GM18870 (cell line): Measurements from ENCODE around the gene SETD9.

Experiments used
- ATAC-seq: cut with Tn5 transposase; IDR thresholded peaks from one replicate; pipeline ENCODE4 v1.9.1; 2021; ENCODE audit warnings: moderate library complexity; ENCODE audit not compliant: unreplicated experiment

Gene SETD9

GRCh38 chr5:56909294-56910209, at the start of gene SETD9:
Gene SETD9, plus strand, starts transcription at chr5:56909596. Its CDS starts 50 bp downstream, at chr5:56909646.
- ATAC-seq: peak; percentile 85

GRCh38 chr5:56861893-56862485, 47.4 kb upstream of the SETD9 start:
- ATAC-seq: no peak

GRCh38 chr5:56862909-56863308, 46.5 kb upstream of the SETD9 start:
- ATAC-seq: no peak

- ATAC-seq: no peak
These were observed 37.6 kb upstream of the SETD9 start for GRCh38 chr5:56871777-56872176.

- ATAC-seq: no peak
These were observed 36.3 kb upstream of the SETD9 start for GRCh38 chr5:56873056-56873455.

GRCh38 chr5:56876327-56876726, 33.1 kb upstream of the SETD9 start:
- no peak for ATAC-seq

- ATAC-seq: no peak
These were observed 27.8 kb upstream of the SETD9 start for GRCh38 chr5:56881571-56881970.

- ATAC-seq: no peak
These were observed 16.0 kb upstream of the SETD9 start for GRCh38 chr5:56893251-56893951.

- ATAC-seq: no peak
These were observed 12.6 kb upstream of the SETD9 start for GRCh38 chr5:56896763-56897162.

GRCh38 chr5:56898213-56898612, 11.2 kb upstream of the SETD9 start:
- no peak for ATAC-seq

GRCh38 chr5:56900395-56900794, 9.0 kb upstream of the SETD9 start:
- no peak for ATAC-seq

- no peak for ATAC-seq
These were observed 8.4 kb upstream of the SETD9 start for GRCh38 chr5:56900858-56901578.

- peak; percentile 36 for ATAC-seq
These were observed 478 bp upstream of the SETD9 start for GRCh38 chr5:56908942-56909293.

GRCh38 chr5:56910210-56910965, 992 bp downstream of the SETD9 start:
- peak; percentile 20 for ATAC-seq

GRCh38 chr5:56913766-56914165, 4.4 kb downstream of the SETD9 start:
- ATAC-seq: no peak

- ATAC-seq: no peak
These were observed 5.3 kb downstream of the SETD9 start for GRCh38 chr5:56914678-56915077.

GRCh38 chr5:56917534-56917933, 8.1 kb downstream of the SETD9 start:
- ATAC-seq: no peak

GRCh38 chr5:56918054-56918453, 8.7 kb downstream of the SETD9 start:
- ATAC-seq: no peak

- no peak for ATAC-seq
These were observed 10.7 kb downstream of the SETD9 start for GRCh38 chr5:56919942-56920662.

- ATAC-seq: no peak
These were observed 13.5 kb downstream of the SETD9 start for GRCh38 chr5:56922922-56923321.
